Superior temporal gyrus (tissue), 1 donor: ENCODE data around the gene DYNC1I1.

Experiments
- DNase-seq: peaks from one replicate; pipeline ENCODE4 v3.0.0-alpha.2; 2016; ENCODE audit errors: extremely low spot score

The DYNC1I1 gene

GRCh38 chr7:95788884-95789283 lies 16.5 kb downstream of the DYNC1I1 start:
- no peak for DNase-seq

- no peak for DNase-seq
Measured at GRCh38 chr7:95793658-95794057, 21.3 kb downstream of the DYNC1I1 start.

- no peak for DNase-seq
Measured at GRCh38 chr7:95794917-95795515, 22.7 kb downstream of the DYNC1I1 start.

GRCh38 chr7:95796617-95797016 lies 24.3 kb downstream of the DYNC1I1 start:
- DNase-seq = no peak

GRCh38 chr7:95798401-95798930 lies 26.1 kb downstream of the DYNC1I1 start:
- no peak for DNase-seq

- DNase-seq = no peak
Measured at GRCh38 chr7:95800787-95801186, 28.4 kb downstream of the DYNC1I1 start.

GRCh38 chr7:95802270-95802669 lies 29.9 kb downstream of the DYNC1I1 start:
- DNase-seq = no peak

- no peak for DNase-seq
Measured at GRCh38 chr7:95804052-95804451, 31.7 kb downstream of the DYNC1I1 start.

- DNase-seq = no peak
Measured at GRCh38 chr7:95805909-95806308, 33.6 kb downstream of the DYNC1I1 start.

- no peak for DNase-seq
Measured at GRCh38 chr7:95808396-95808795, 36.0 kb downstream of the DYNC1I1 start.

- no peak for DNase-seq
Measured at GRCh38 chr7:95811846-95812445, 39.6 kb downstream of the DYNC1I1 start.

- no peak for DNase-seq
Measured at GRCh38 chr7:95814721-95815120, 42.4 kb downstream of the DYNC1I1 start.

- DNase-seq = no peak
Measured at GRCh38 chr7:95817866-95818640, 45.7 kb downstream of the DYNC1I1 start.

GRCh38 chr7:95820778-95821177 lies 48.4 kb downstream of the DYNC1I1 start:
- DNase-seq = no peak

- no peak for DNase-seq
Measured at GRCh38 chr7:95822717-95823116, 50.4 kb downstream of the DYNC1I1 start.

GRCh38 chr7:95824616-95825015 lies 52.3 kb downstream of the DYNC1I1 start:
- no peak for DNase-seq

GRCh38 chr7:95828824-95829790 lies 56.8 kb downstream of the DYNC1I1 start:
- DNase-seq = no peak

- DNase-seq = no peak
Measured at GRCh38 chr7:95840953-95841950, 68.9 kb downstream of the DYNC1I1 start.

GRCh38 chr7:95843286-95843685 lies 70.9 kb downstream of the DYNC1I1 start:
- DNase-seq = no peak

GRCh38 chr7:95845007-95845406 lies 72.7 kb downstream of the DYNC1I1 start:
- no peak for DNase-seq
